HG03469 (cell line): ENCODE measurements around the gene VAPA.

Source experiments
- ATAC-seq: cut with Tn5 transposase; IDR thresholded peaks from one replicate; pipeline ENCODE4 v1.9.1; 2021; ENCODE audit warnings: mild to moderate bottlenecking, moderate library complexity, moderate number of reproducible peaks; ENCODE audit not compliant: unreplicated experiment

VAPA gene

GRCh38 chr18:9933865-9934264 lies 20.0 kb downstream of the VAPA start:
- no peak for ATAC-seq

- no peak for ATAC-seq
Observed at GRCh38 chr18:9934274-9934673, 20.5 kb downstream of the VAPA start.

GRCh38 chr18:9941103-9941502 lies 27.3 kb downstream of the VAPA start:
- ATAC-seq, result no peak

GRCh38 chr18:9941660-9942059 lies 27.8 kb downstream of the VAPA start:
- no peak for ATAC-seq

- no peak for ATAC-seq
Observed at GRCh38 chr18:9943311-9943710, 29.5 kb downstream of the VAPA start.

GRCh38 chr18:9944805-9945204 lies 31.0 kb downstream of the VAPA start:
- ATAC-seq, result no peak

- ATAC-seq, result no peak
Observed at GRCh38 chr18:9946831-9947230, 33.0 kb downstream of the VAPA start.

- ATAC-seq, result no peak
Observed at GRCh38 chr18:9947248-9947647, 33.4 kb downstream of the VAPA start.

- no peak for ATAC-seq
Observed at GRCh38 chr18:9949315-9949714, 35.5 kb downstream of the VAPA start.

GRCh38 chr18:9949861-9950260 lies 36.0 kb downstream of the VAPA start:
- ATAC-seq, result no peak

GRCh38 chr18:9950289-9951016 lies 36.6 kb downstream of the VAPA start:
- no peak for ATAC-seq

GRCh38 chr18:9951022-9951859 lies 37.4 kb downstream of the VAPA start:
- ATAC-seq, result no peak

- ATAC-seq, result no peak
Observed at GRCh38 chr18:9952633-9953416, 39.0 kb downstream of the VAPA start.

- no peak for ATAC-seq
Observed at GRCh38 chr18:9958861-9959399, 45.1 kb downstream of the VAPA start.

- ATAC-seq, result no peak
Observed at GRCh38 chr18:9959564-9959963, 45.7 kb downstream of the VAPA start.

- no peak for ATAC-seq
Observed at GRCh38 chr18:9960258-9960904, 46.6 kb downstream of the VAPA start.

- no peak for ATAC-seq
Observed at GRCh38 chr18:9961041-9961440, 47.2 kb downstream of the VAPA start.

GRCh38 chr18:9965711-9966624 lies 52.2 kb downstream of the VAPA start:
- no peak for ATAC-seq

- no peak for ATAC-seq
Observed at GRCh38 chr18:9968081-9968848, 54.4 kb downstream of the VAPA start.
